Neural progenitor cell (in vitro differentiated cells): ENCODE data around the gene ARHGAP15.

Source experiments
- EZH2 ChIP-seq: fragments of 200-600 bp; sonication (generic); IDR thresholded peaks from 2 replicates; pipeline ENCODE4 v1.6.1; 2017; ENCODE audit warnings: antibody characterized with exemption, mild to moderate bottlenecking, moderate library complexity
- EZH2phosphoT487 ChIP-seq: fragments of 200-600 bp; sonication (generic); IDR thresholded peaks from 2 replicates; pipeline ENCODE4 v1.6.1; 2017; ENCODE audit warnings: antibody characterized with exemption
- TF ChIP-seq, protein P1 (sequence below): fragments of 200-600 bp; sonication (generic); IDR thresholded peaks from 2 replicates; pipeline ENCODE4 v1.5.1; 2017; ENCODE audit warnings: antibody characterized with exemption, mild to moderate bottlenecking

DNA sequence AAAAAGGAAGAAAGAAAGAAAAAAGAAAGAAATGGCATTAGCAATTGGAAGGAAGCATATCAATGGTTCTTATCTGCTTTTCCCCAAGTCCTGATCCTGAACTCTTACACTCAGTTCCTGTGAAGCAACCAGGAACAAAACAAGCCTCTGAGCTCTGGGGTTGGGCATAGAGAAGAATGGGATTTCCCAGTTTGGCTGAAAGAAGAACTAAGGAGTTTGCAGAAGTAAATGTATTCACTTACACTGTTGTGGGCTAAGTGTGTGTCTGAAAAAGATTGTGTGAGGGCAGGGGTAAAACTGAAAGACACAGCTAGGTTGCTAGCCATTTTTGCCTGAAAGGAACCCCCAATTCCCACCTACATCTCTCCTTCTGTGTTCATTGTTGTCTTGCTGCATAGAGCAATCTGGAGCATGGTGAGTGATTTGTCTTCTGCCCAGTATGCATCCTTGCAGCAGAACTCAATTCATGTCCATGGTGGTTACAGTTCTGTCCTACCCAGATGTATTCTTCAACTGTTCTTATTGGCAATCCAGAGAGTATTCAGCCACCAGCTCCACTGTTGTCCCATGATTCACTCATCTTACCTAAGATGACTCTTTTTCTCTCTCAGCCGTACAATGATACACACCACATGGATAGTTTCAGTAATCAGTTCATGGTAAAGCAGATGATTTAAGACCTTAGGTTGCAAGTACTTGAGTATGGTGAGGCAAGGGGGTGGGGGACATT lies 348.7 kb downstream of the ARHGAP15 start:
- TF ChIP-seq, protein P1, sequence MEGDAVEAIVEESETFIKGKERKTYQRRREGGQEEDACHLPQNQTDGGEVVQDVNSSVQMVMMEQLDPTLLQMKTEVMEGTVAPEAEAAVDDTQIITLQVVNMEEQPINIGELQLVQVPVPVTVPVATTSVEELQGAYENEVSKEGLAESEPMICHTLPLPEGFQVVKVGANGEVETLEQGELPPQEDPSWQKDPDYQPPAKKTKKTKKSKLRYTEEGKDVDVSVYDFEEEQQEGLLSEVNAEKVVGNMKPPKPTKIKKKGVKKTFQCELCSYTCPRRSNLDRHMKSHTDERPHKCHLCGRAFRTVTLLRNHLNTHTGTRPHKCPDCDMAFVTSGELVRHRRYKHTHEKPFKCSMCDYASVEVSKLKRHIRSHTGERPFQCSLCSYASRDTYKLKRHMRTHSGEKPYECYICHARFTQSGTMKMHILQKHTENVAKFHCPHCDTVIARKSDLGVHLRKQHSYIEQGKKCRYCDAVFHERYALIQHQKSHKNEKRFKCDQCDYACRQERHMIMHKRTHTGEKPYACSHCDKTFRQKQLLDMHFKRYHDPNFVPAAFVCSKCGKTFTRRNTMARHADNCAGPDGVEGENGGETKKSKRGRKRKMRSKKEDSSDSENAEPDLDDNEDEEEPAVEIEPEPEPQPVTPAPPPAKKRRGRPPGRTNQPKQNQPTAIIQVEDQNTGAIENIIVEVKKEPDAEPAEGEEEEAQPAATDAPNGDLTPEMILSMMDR = no peak
- TF ChIP-seq EZH2 = no peak
- no peak for TF ChIP-seq EZH2phosphoT487
